Vagina (tissue), 2 donors: Measurements from ENCODE around the gene RAB8A. TPM values are rescaled to one million over a fixed set of nuclear protein-coding genes. Genes with fewer than 3 reads are reported as not detected.

Source experiments
- DNase-seq, 2 donors: peaks; one replicate each; pipeline ENCODE4 v3.0.0-alpha.2; 2017; ENCODE audit errors: extremely low spot score in 2 of 2
- H3K27ac ChIP-seq: fragments of 200-600 bp; sonication (generic); one replicate; pipeline ENCODE4 v1.5.1; 2019
- H3K27me3 ChIP-seq: fragments of 200-600 bp; sonication (generic); one replicate; pipeline ENCODE4 v1.5.1; 2019
- H3K36me3 ChIP-seq, 2 donors: fragments of 200-600 bp; sonication (generic); one replicate each; pipeline ENCODE4 v1.5.1; 2017 to 2019
- H3K4me1 ChIP-seq: fragments of 200-600 bp; sonication (generic); one replicate; pipeline ENCODE4 v1.5.1; 2019
- H3K4me3 ChIP-seq, 2 donors: fragments of 200-600 bp; sonication (generic); 1 replicate in 1 of 2; 2 replicates in 1 of 2; pipeline ENCODE4 v1.5.1; 2016 to 2019
- H3K9me3 ChIP-seq: fragments of 200-600 bp; sonication (generic); one replicate; pipeline ENCODE4 v1.5.1; 2019
- POLR2A ChIP-seq, 2 donors: fragments of 450-650 bp; IDR thresholded peaks; one replicate each; pipeline ENCODE4 v1.6.1; 2017; ENCODE audit warnings: antibody characterized with exemption in 2 of 2, mild to moderate bottlenecking in 2 of 2, moderate library complexity in 2 of 2
- POLR2AphosphoS5 ChIP-seq, 2 donors: sonication (generic); formaldehyde crosslinking; IDR thresholded peaks; one replicate each; pipeline ENCODE4 v1.9.0; 2017; ENCODE audit warnings: antibody characterized with exemption in 2 of 2, mild to moderate bottlenecking in 2 of 2, low read depth in 1 of 2; ENCODE audit not compliant: insufficient read depth in 1 of 2
- intact Hi-C: fragments of 100-400 bp; cut with DNase I; formaldehyde crosslinking; loops from one replicate; pipeline ENCODE4 v1.15.1; 2023
- total RNA-seq: library from RNA; depleted of rRNA; stranded (reverse); fragments of >200 nt; gene quantifications from one replicate; pipeline ENCODE4 v1.2.3, GENCODE V29; 2016
- TF ChIP-seq, protein P1 (sequence below), 3 experiments: fragments of 450-650 bp in 2 of 3; fragments of 200-600 bp in 1 of 3; sonication (generic) in 1 of 3; IDR thresholded peaks; one replicate each; pipeline ENCODE4 v1.5.1; 2017 to 2019; ENCODE audit warnings: antibody characterized with exemption in 3 of 3, mild to moderate bottlenecking in 2 of 3, moderate library complexity in 2 of 3

Gene RAB8A
- total RNA-seq, 1 donor from 2014 or later: 30.4 TPM

GRCh38 chr19:16104722-16105121 is 7.0 kb upstream of the RAB8A start:
- no peaks in the 10 kb centered on the region for H3K4me1 ChIP-seq
- intact Hi-C loops: no loop called here

GRCh38 chr19:16106121-16106520 is 5.6 kb upstream of the RAB8A start:
- Histone ChIP-seq H3K9me3 (no peaks in the 10 kb centered on the region), H3K36me3 (peaks cover 7 to 29% of the 10 kb centered on the region in 2 donors)
- intact Hi-C loops: no loop called here

More at GRCh38 chr19:16104722-16105121, 7.0 kb upstream of the RAB8A start:
- no peaks in the 10 kb centered on the region for H3K9me3 ChIP-seq
- no peak overlapping the region for H3K4me3 ChIP-seq
- no peaks in the 10 kb centered on the region for H3K27me3 ChIP-seq
- no peak overlapping the region for H3K27ac ChIP-seq
- no peak for TF ChIP-seq POLR2A (IDR thresholded peaks at IDR 0.05)
- no peak for TF ChIP-seq POLR2AphosphoS5 (IDR thresholded peaks at IDR 0.05; ENCODE audit: insufficient read depth in 1 of 2, low read depth in 1 of 2)
- TF ChIP-seq, protein P1, sequence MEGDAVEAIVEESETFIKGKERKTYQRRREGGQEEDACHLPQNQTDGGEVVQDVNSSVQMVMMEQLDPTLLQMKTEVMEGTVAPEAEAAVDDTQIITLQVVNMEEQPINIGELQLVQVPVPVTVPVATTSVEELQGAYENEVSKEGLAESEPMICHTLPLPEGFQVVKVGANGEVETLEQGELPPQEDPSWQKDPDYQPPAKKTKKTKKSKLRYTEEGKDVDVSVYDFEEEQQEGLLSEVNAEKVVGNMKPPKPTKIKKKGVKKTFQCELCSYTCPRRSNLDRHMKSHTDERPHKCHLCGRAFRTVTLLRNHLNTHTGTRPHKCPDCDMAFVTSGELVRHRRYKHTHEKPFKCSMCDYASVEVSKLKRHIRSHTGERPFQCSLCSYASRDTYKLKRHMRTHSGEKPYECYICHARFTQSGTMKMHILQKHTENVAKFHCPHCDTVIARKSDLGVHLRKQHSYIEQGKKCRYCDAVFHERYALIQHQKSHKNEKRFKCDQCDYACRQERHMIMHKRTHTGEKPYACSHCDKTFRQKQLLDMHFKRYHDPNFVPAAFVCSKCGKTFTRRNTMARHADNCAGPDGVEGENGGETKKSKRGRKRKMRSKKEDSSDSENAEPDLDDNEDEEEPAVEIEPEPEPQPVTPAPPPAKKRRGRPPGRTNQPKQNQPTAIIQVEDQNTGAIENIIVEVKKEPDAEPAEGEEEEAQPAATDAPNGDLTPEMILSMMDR (IDR thresholded peaks at IDR 0.05): no peak
- H3K36me3 ChIP-seq: peaks cover 7 to 41% of the 10 kb centered on the region in 2 donors
- DNase-seq: no peak

GRCh38 chr19:16111909-16112752 is 442 bp downstream of the RAB8A start:
- Histone ChIP-seq H3K9me3 (no peaks in the 10 kb centered on the region), H3K36me3 (no peaks in the 10 kb centered on the region), H3K27me3 (no peaks in the 10 kb centered on the region), H3K4me1 (peaks cover 57% of the 10 kb centered on the region), H3K27ac (peak overlapping the region; percentile 88), H3K4me3 (peak overlapping the region; percentile 58 to 90)
- intact Hi-C loops: loop anchor here (5.0 to 10.0 kb wide), 3 partner anchors 40 to 73 kb away; partner anchors contain the start of gene FAM32A
- TF ChIP-seq POLR2A (IDR thresholded peaks at IDR 0.05) (no peak), POLR2AphosphoS5 (IDR thresholded peaks at IDR 0.05; ENCODE audit: insufficient read depth in 1 of 2, low read depth in 1 of 2) (peak in 1 of 2 donors; percentile 56)
- TF ChIP-seq, protein P1 (IDR thresholded peaks at IDR 0.05): no peak
- no peak for DNase-seq

More at GRCh38 chr19:16106121-16106520, 5.6 kb upstream of the RAB8A start:
- TF ChIP-seq POLR2AphosphoS5 (IDR thresholded peaks at IDR 0.05; ENCODE audit: insufficient read depth in 1 of 2, low read depth in 1 of 2) (no peak), POLR2A (IDR thresholded peaks at IDR 0.05) (no peak)
- TF ChIP-seq, protein P1 (IDR thresholded peaks at IDR 0.05): no peak
- Histone ChIP-seq H3K27ac (no peak overlapping the region), H3K4me1 (peaks cover 8% of the 10 kb centered on the region), H3K27me3 (no peaks in the 10 kb centered on the region), H3K4me3 (no peak overlapping the region)
- DNase-seq: no peak

DNA sequence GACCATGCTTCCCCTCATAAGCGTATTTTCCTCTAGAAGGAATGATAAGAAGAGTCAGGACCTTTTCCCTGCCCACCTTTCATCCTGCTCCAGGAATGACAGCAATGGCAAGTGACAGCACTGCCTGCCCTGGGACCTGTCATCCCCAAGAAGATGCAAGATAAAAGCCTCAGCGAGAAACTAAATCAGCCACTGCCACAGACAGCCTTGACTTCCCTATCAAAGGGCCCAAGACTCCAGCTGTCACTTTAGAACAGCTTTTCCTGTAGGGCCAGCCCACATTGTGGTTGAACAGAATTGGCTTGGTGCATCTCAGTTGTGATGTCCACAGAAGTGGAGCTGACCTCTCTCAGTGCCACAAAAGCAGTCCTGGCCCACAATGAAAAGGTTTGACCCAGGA is 1.1 kb downstream of the RAB8A start:
- no peaks in the 10 kb centered on the region for H3K36me3 ChIP-seq
- no peaks in the 10 kb centered on the region for H3K9me3 ChIP-seq
- intact Hi-C loops: loop anchor here (5.0 to 10.0 kb wide), 3 partner anchors 40 to 72 kb away; partner anchors contain the start of gene FAM32A
- no peaks in the 10 kb centered on the region for H3K27me3 ChIP-seq
- TF ChIP-seq POLR2A (IDR thresholded peaks at IDR 0.05): no peak
- TF ChIP-seq POLR2AphosphoS5 (IDR thresholded peaks at IDR 0.05; ENCODE audit: insufficient read depth in 1 of 2, low read depth in 1 of 2): no peak
- TF ChIP-seq, protein P1 (IDR thresholded peaks at IDR 0.05): no peak
- peaks cover 57% of the 10 kb centered on the region for H3K4me1 ChIP-seq
- H3K4me3 ChIP-seq: peak overlapping the region; percentile 58 to 90
- DNase-seq: no peak
- H3K27ac ChIP-seq: peak overlapping the region; percentile 88
